Activated CD4-positive, alpha-beta memory T cell treated with anti-CD3 and anti-CD28 coated beads, Interleukin-2, amount 10 ng/mL, durations not matched to agents 7 days and 5 days (primary cell): ENCODE data around the gene SEL1L2. TPM values are rescaled to one million over a fixed set of nuclear protein-coding genes. Genes with fewer than 3 reads are reported as not detected.
A peak's percentile ranks its signal among the peaks of the same experiment; 100 is the strongest.

ENCODE experiments used
- CTCF ChIA-PET: fragments of 350-600 bp; sonication (Branson Sonifier 250); formaldehyde crosslinking; loops from one replicate; lab custom pipeline; 2021; ENCODE audit warnings: antibody characterized with exemption, inconsistent platforms; lab: Charles Lee
- POLR2A ChIA-PET: fragments of 350-600 bp; sonication (Branson Sonifier 250); formaldehyde crosslinking; loops from one replicate; lab custom pipeline; 2021; ENCODE audit warnings: antibody characterized with exemption; lab: Charles Lee
- DNase-seq: peaks from one replicate; pipeline ENCODE4 v3.0.0-alpha.2; 2020
- H3K27ac Mint-ChIP-seq: one replicate; pipeline ENCODE4 v1.8.0; 2021; ENCODE audit warnings: mild to moderate bottlenecking, mixed read lengths
- H3K27me3 Mint-ChIP-seq: one replicate; pipeline ENCODE4 v1.8.0; 2021; ENCODE audit warnings: mixed read lengths
- H3K36me3 Mint-ChIP-seq: one replicate; pipeline ENCODE4 v1.8.0; 2021; ENCODE audit warnings: low read depth, mixed read lengths
- H3K4me1 Mint-ChIP-seq: one replicate; pipeline ENCODE4 v1.8.0; 2021; ENCODE audit warnings: mixed read lengths
- H3K4me3 Mint-ChIP-seq: one replicate; pipeline ENCODE4 v1.8.0; 2021; ENCODE audit warnings: mild to moderate bottlenecking, mixed read lengths
- H3K9me3 Mint-ChIP-seq: one replicate; pipeline ENCODE4 v1.8.0; 2021; ENCODE audit warnings: mixed read lengths
- total RNA-seq, 2 experiments: library from RNA; stranded (reverse); gene quantifications; one replicate each; pipeline ENCODE4 v1.2.3, GENCODE V29; 2021

SEL1L2 gene
- total RNA-seq, 2 experiments from 2014 or later = not detected

DNA sequence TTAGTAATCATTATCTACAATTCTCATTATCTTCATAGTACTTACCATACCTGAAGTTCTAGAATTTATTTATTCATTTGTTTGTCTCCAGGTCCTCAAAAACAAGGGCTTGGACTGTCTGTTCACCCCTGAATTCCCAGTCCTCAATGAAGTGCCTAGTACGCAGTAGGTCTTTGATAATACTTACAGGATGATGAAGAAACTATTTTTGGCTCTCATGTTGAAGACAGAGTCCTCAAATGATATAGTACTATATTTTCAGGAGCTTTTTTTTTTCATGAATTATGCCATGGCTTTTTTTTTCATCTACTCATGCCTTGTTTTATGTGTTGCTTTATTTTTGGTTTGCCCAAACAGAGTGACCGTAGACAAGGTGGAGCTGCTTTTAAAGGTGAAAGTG lies 139.1 kb downstream of the SEL1L2 start:
- Mint-ChIP-seq H3K36me3 (no peaks in the 10 kb centered on the region), H3K4me3 (no peak overlapping the region), H3K27ac (no peak overlapping the region), H3K27me3 (peaks cover 2% of the 10 kb centered on the region), H3K9me3 (no peaks in the 10 kb centered on the region), H3K4me1 (no peaks in the 10 kb centered on the region)
- DNase-seq = no peak
- ChIA-PET CTCF (no interaction called here), POLR2A (no interaction called here)

DNA sequence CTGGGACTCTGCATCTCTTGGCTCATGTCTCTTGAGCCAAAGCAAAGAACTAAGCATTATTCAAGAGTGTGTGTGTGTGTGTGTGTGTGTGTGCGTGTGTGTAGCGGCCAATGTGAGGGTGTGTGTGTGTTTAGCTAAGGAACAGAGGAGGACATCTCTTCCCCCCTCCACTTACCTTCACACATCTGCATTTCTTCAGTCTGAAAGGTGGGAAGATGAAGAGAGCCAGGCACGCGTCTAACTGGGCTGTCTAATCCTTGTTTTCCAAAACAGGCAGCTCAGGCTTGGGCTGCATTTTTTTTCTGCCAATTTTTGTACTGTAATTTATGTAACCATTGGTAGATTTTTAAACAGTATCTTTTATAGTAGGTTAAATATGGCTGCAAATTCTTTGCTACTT lies 146.1 kb downstream of the SEL1L2 start:
- Mint-ChIP-seq H3K4me3 (no peak overlapping the region), H3K27me3 (peaks cover 2% of the 10 kb centered on the region), H3K27ac (no peak overlapping the region), H3K4me1 (no peaks in the 10 kb centered on the region), H3K36me3 (no peaks in the 10 kb centered on the region), H3K9me3 (no peaks in the 10 kb centered on the region)
- CTCF ChIA-PET = no interaction called here
- DNase-seq = no peak
- POLR2A ChIA-PET = no interaction called here

GRCh38 chr20:13841206-13841605 lies 149.2 kb downstream of the SEL1L2 start:
- no peak overlapping the region for H3K4me3 Mint-ChIP-seq
- POLR2A ChIA-PET = no interaction called here
- DNase-seq = no peak
- H3K27ac Mint-ChIP-seq = no peak overlapping the region
- no peaks in the 10 kb centered on the region for H3K9me3 Mint-ChIP-seq
- no peaks in the 10 kb centered on the region for H3K4me1 Mint-ChIP-seq
- CTCF ChIA-PET = interaction anchor here (1.4 kb wide), 1 partner anchor 22 kb away, joined by 3 read pairs; no protein-coding TSS in a partner anchor
- no peaks in the 10 kb centered on the region for H3K27me3 Mint-ChIP-seq
- no peaks in the 10 kb centered on the region for H3K36me3 Mint-ChIP-seq

GRCh38 chr20:13840093-13840465 lies 150.3 kb downstream of the SEL1L2 start:
- Mint-ChIP-seq H3K4me1 (no peaks in the 10 kb centered on the region), H3K9me3 (no peaks in the 10 kb centered on the region), H3K36me3 (no peaks in the 10 kb centered on the region), H3K27ac (no peak overlapping the region), H3K4me3 (no peak overlapping the region), H3K27me3 (no peaks in the 10 kb centered on the region)
- POLR2A ChIA-PET = no interaction called here
- CTCF ChIA-PET = interaction anchor here (1.4 kb wide), 1 partner anchor 20 kb away, joined by 3 read pairs; no protein-coding TSS in a partner anchor
- no peak for DNase-seq

DNA sequence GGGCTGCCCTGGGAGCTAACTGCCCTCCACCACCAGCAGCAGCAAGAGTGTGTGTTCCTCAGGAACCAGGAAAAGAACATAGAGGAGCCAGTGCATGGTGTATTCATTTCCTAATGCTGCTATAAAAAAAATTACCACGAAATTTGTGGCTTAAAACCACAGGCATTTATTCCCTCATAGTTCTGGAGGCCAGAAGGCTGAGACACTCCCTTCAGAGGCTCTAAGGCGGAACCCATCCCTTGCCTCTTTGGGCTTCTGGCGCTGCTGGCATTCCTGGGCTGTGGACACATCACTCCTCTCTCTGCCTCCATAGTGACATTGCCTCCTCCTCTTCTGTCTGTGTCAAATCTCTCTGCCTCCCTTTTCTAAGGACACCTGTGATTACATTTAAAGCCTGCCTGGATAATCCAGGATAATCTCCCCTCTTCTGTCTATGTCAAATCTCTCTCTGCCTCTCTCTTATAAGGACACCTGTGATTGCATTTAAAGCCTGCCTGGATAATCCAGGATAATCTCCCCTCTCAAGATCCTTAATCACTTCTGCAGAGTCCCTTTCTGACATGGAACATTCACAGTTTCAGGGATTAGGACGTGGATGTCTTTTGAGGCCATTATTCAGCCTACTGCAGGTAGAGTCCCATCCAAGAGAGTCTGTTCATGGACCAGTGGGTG lies 150.9 kb downstream of the SEL1L2 start:
- ChIA-PET CTCF (interaction anchor here (1.4 kb wide), 1 partner anchor 20 kb away, joined by 3 read pairs; no protein-coding TSS in a partner anchor), POLR2A (no interaction called here)
- Mint-ChIP-seq H3K9me3 (no peaks in the 10 kb centered on the region), H3K36me3 (no peaks in the 10 kb centered on the region), H3K27me3 (no peaks in the 10 kb centered on the region), H3K4me1 (no peaks in the 10 kb centered on the region), H3K27ac (no peak overlapping the region), H3K4me3 (no peak overlapping the region)
- no peak for DNase-seq

- H3K36me3 Mint-ChIP-seq = no peaks in the 10 kb centered on the region
- H3K4me1 Mint-ChIP-seq = no peaks in the 10 kb centered on the region
- ChIA-PET POLR2A (no interaction called here), CTCF (no interaction called here)
- no peak overlapping the region for H3K4me3 Mint-ChIP-seq
- no peaks in the 10 kb centered on the region for H3K27me3 Mint-ChIP-seq
- no peak for DNase-seq
- H3K27ac Mint-ChIP-seq = no peak overlapping the region
- no peaks in the 10 kb centered on the region for H3K9me3 Mint-ChIP-seq
These were observed 151.8 kb downstream of the SEL1L2 start for GRCh38 chr20:13838664-13839063.

GRCh38 chr20:13831476-13831875 lies 158.9 kb downstream of the SEL1L2 start:
- CTCF ChIA-PET = no interaction called here

GRCh38 chr20:13825465-13825864 lies 164.9 kb downstream of the SEL1L2 start:
- H3K36me3 Mint-ChIP-seq = no peaks in the 10 kb centered on the region
- CTCF ChIA-PET = no interaction called here
- DNase-seq = no peak
- no peak overlapping the region for H3K27ac Mint-ChIP-seq
- POLR2A ChIA-PET = no interaction called here
- H3K27me3 Mint-ChIP-seq = peaks cover 8% of the 10 kb centered on the region
- H3K9me3 Mint-ChIP-seq = no peaks in the 10 kb centered on the region
- no peak overlapping the region for H3K4me3 Mint-ChIP-seq
- no peaks in the 10 kb centered on the region for H3K4me1 Mint-ChIP-seq

More at GRCh38 chr20:13831476-13831875, 158.9 kb downstream of the SEL1L2 start:
- Mint-ChIP-seq H3K36me3 (no peaks in the 10 kb centered on the region), H3K4me1 (no peaks in the 10 kb centered on the region), H3K4me3 (no peak overlapping the region), H3K27ac (no peak overlapping the region), H3K9me3 (no peaks in the 10 kb centered on the region), H3K27me3 (peaks cover 8% of the 10 kb centered on the region)
- POLR2A ChIA-PET = no interaction called here
- DNase-seq = no peak

DNA sequence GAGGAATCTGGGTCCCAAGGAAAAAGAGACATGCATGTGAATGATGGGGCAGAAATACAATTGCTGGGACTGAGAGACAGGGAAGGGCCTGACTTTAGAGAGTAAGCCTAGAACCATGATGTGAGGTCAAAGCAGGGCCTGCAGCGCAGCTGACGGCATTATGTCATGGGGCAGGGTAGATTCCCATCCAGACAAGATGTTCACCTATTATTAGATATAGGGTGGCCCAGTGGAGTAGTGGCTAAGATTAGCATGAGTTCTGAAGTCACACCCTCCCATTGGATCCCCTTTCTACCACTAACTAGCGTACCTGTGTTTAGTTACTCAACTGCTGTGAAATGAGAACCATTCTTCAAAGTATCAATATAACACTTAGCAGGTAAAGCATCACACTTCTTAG lies 166.0 kb downstream of the SEL1L2 start:
- CTCF ChIA-PET = interaction anchor here (1.0 kb wide), 1 partner anchor 18 kb away, joined by 3 read pairs; no protein-coding TSS in a partner anchor
- DNase-seq = no peak
- H3K27me3 Mint-ChIP-seq = peaks cover 5% of the 10 kb centered on the region
- H3K36me3 Mint-ChIP-seq = no peaks in the 10 kb centered on the region
- POLR2A ChIA-PET = no interaction called here
- no peak overlapping the region for H3K4me3 Mint-ChIP-seq
- H3K27ac Mint-ChIP-seq = no peak overlapping the region
- H3K9me3 Mint-ChIP-seq = no peaks in the 10 kb centered on the region
- H3K4me1 Mint-ChIP-seq = no peaks in the 10 kb centered on the region

GRCh38 chr20:13822459-13822858 lies 168.0 kb downstream of the SEL1L2 start:
- no peaks in the 10 kb centered on the region for H3K9me3 Mint-ChIP-seq
- POLR2A ChIA-PET = no interaction called here
- peaks cover 5% of the 10 kb centered on the region for H3K27me3 Mint-ChIP-seq
- peaks cover 10% of the 10 kb centered on the region for H3K36me3 Mint-ChIP-seq
- CTCF ChIA-PET = interaction anchor here (1.4 kb wide), 1 partner anchor 232 kb away, joined by 4 read pairs; no protein-coding TSS in a partner anchor
- no peak overlapping the region for H3K4me3 Mint-ChIP-seq
- DNase-seq = no peak
- H3K27ac Mint-ChIP-seq = no peak overlapping the region
- H3K4me1 Mint-ChIP-seq = no peaks in the 10 kb centered on the region

GRCh38 chr20:13821876-13822275 lies 168.5 kb downstream of the SEL1L2 start:
- ChIA-PET POLR2A (no interaction called here), CTCF (interaction anchor here (1.4 kb wide), 1 partner anchor 233 kb away, joined by 4 read pairs; no protein-coding TSS in a partner anchor)
- H3K4me3 Mint-ChIP-seq = no peak overlapping the region
- peaks cover 12% of the 10 kb centered on the region for H3K36me3 Mint-ChIP-seq
- H3K27me3 Mint-ChIP-seq = peaks cover 2% of the 10 kb centered on the region
- no peaks in the 10 kb centered on the region for H3K4me1 Mint-ChIP-seq
- DNase-seq = no peak
- no peak overlapping the region for H3K27ac Mint-ChIP-seq
- H3K9me3 Mint-ChIP-seq = no peaks in the 10 kb centered on the region

GRCh38 chr20:13819885-13820645 lies 170.3 kb downstream of the SEL1L2 start:
- Mint-ChIP-seq H3K4me1 (no peaks in the 10 kb centered on the region), H3K27me3 (no peaks in the 10 kb centered on the region), H3K9me3 (no peaks in the 10 kb centered on the region), H3K4me3 (no peak overlapping the region), H3K27ac (no peak overlapping the region), H3K36me3 (peaks cover 15% of the 10 kb centered on the region)
- peak; percentile 18 for DNase-seq
- POLR2A ChIA-PET = interaction anchor here (0.6 to 2.0 kb wide), 2 partner anchors 14 to 895 kb away, joined by 4 read pairs; no protein-coding TSS in a partner anchor
- CTCF ChIA-PET = interaction anchor here (0.7 to 2.5 kb wide), 10 partner anchors 11 to 508 kb away, joined by 3 to 14 read pairs (median 4); partner anchors contain the start of genes ESF1 and NDUFAF5

DNA sequence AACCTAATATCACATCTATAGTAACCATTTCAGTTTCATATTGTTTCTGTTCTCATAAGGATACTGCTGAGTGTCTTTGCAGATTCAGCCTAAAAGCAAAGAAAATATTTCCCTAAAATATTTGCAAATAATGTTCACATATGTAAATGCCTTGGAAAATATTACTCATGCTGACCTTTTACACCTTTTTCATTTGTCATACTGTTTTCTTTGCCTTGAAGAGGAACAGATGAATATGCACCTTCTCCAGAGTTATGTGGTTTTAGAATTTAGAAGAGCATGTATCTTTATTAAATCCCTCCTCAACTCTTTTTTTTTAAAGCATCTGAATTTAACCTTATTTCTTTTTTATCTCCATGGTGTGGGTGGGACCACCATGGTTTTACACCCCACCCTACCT lies 173.1 kb downstream of the SEL1L2 start:
- no peak for DNase-seq
- H3K4me3 Mint-ChIP-seq = no peak overlapping the region
- CTCF ChIA-PET = interaction anchor here (1.1 kb wide), 1 partner anchor 30 kb away, joined by 3 read pairs; no protein-coding TSS in a partner anchor
- no peaks in the 10 kb centered on the region for H3K4me1 Mint-ChIP-seq
- peaks cover 29% of the 10 kb centered on the region for H3K36me3 Mint-ChIP-seq
- H3K27me3 Mint-ChIP-seq = no peaks in the 10 kb centered on the region
- POLR2A ChIA-PET = no interaction called here
- H3K9me3 Mint-ChIP-seq = no peaks in the 10 kb centered on the region
- peak overlapping the region; percentile 54 for H3K27ac Mint-ChIP-seq
